Panc1 (cell line): ENCODE measurements around the gene IL1R2. TPM values are rescaled to one million over a fixed set of nuclear protein-coding genes. Genes with fewer than 3 reads are reported as not detected.

Source experiments
- ATAC-seq: fragments of 200-7000 bp; cut with Tn5 transposase; 2 replicates; pipeline ENCODE4 v1.9.1; 2020; ENCODE audit warnings: mild to moderate bottlenecking, moderate library complexity
- BruUV-seq: library from RNA; stranded (reverse); fragments of 400-500 nt; replicated peaks from 2 replicates; lab custom pipeline; 2021; lab: Mats Ljungman, UMichigan
- CTCF ChIA-PET: fragments of 300-600 bp; sonication (Branson Sonifier 250); formaldehyde crosslinking; loops from one replicate; lab custom pipeline; 2022; ENCODE audit warnings: antibody characterized with exemption; lab: Charles Lee
- POLR2A ChIA-PET: fragments of 300-600 bp; sonication (Branson Sonifier 250); formaldehyde crosslinking; loops from one replicate; lab custom pipeline; 2022; ENCODE audit warnings: antibody characterized with exemption; lab: Charles Lee
- DNase-seq: peaks from one replicate; pipeline ENCODE4 v3.0.0-alpha.2; 2010; ENCODE audit warnings: low read depth, low spot score
- H3K27ac ChIP-seq: 2 replicates; pipeline ENCODE4 v1.5.1; 2011; ENCODE audit warnings: mild to moderate bottlenecking, low read length, inconsistent platforms
- H3K27me3 ChIP-seq: fragments of 200-500 bp; sonication (Bioruptor generic); 2 replicates; pipeline ENCODE4 v1.6.0; 2014; ENCODE audit warnings: low read length, inconsistent platforms; ENCODE audit not compliant: control insufficient read depth, insufficient read depth
- H3K36me3 ChIP-seq: fragments of 200-500 bp; sonication (Bioruptor generic); 2 replicates; pipeline ENCODE4 v1.5.1; 2014; ENCODE audit warnings: inconsistent platforms, mild to moderate bottlenecking, low read length, moderate library complexity; ENCODE audit not compliant: control insufficient read depth, insufficient read depth
- H3K4me1 ChIP-seq: 2 replicates; pipeline ENCODE4 v1.5.1; 2011; ENCODE audit warnings: inconsistent platforms, mild to moderate bottlenecking, low read length, moderate library complexity; ENCODE audit not compliant: control insufficient read depth, insufficient read depth
- H3K4me3 ChIP-seq, 2 experiments: 2 replicates each; pipeline ENCODE4 v1.5.1; 2011 to 2012; ENCODE audit warnings: low read depth in 2 of 2, low read length in 2 of 2, mild to moderate bottlenecking in 2 of 2, inconsistent platforms in 1 of 2, moderate library complexity in 1 of 2
- H3K9me3 ChIP-seq: fragments of 200-500 bp; sonication (Bioruptor generic); 2 replicates; pipeline ENCODE4 v1.5.1; 2014; ENCODE audit warnings: low read depth, mild to moderate bottlenecking, inconsistent platforms, low read length, moderate library complexity; ENCODE audit not compliant: control insufficient read depth, insufficient read depth
- POLR2AphosphoS5 ChIP-seq: IDR thresholded peaks from 2 replicates; pipeline ENCODE4 v1.6.1; 2012; ENCODE audit warnings: mild to moderate bottlenecking, low read depth, low read length, moderate library complexity
- SIN3A ChIP-seq: IDR thresholded peaks from 2 replicates; pipeline ENCODE4 v1.6.1; 2012; ENCODE audit warnings: low read depth, mild to moderate bottlenecking, low read length, moderate library complexity, borderline replicate concordance; ENCODE audit not compliant: insufficient read depth
- TCF7L2 ChIP-seq: IDR thresholded peaks from 2 replicates; pipeline ENCODE4 v1.6.1; 2011; ENCODE audit warnings: mild to moderate bottlenecking, low read depth, low read length, inconsistent platforms
- in situ Hi-C: cut with HindIII; loops from 2 replicates; pipeline ENCODE4 v1.10.0; 2016; ENCODE audit warnings: low sequenced_read_pairs, low pct_unique_long_range_greater_than_20kb
- intact Hi-C: fragments of 100-400 bp; cut with micrococcal nuclease; formaldehyde crosslinking; loops from one replicate; pipeline ENCODE4 v1.10.0; 2022; ENCODE audit not compliant: unreplicated experiment
- total RNA-seq: library from RNA; stranded (reverse); gene quantifications from one replicate; pipeline ENCODE4 v1.2.1, GENCODE V29; 2021; ENCODE audit not compliant: unreplicated experiment
- TF ChIP-seq, protein P1 (sequence below): fragments of 450-650 bp; IDR thresholded peaks from 2 replicates; pipeline ENCODE4 v1.5.1; 2017; ENCODE audit warnings: mild to moderate bottlenecking
- TF ChIP-seq, protein P2 (sequence below), 2 experiments: IDR thresholded peaks; 2 replicates each; pipeline ENCODE4 v1.6.1; 2011 to 2012; ENCODE audit warnings: low read depth in 2 of 2, control low read depth in 1 of 2, low read length in 1 of 2, mild to moderate bottlenecking in 1 of 2, moderate library complexity in 1 of 2; ENCODE audit not compliant: insufficient read depth in 1 of 2

Gene IL1R2
- total RNA-seq, 1 experiment from 2014 or later: 0.15 TPM

DNA sequence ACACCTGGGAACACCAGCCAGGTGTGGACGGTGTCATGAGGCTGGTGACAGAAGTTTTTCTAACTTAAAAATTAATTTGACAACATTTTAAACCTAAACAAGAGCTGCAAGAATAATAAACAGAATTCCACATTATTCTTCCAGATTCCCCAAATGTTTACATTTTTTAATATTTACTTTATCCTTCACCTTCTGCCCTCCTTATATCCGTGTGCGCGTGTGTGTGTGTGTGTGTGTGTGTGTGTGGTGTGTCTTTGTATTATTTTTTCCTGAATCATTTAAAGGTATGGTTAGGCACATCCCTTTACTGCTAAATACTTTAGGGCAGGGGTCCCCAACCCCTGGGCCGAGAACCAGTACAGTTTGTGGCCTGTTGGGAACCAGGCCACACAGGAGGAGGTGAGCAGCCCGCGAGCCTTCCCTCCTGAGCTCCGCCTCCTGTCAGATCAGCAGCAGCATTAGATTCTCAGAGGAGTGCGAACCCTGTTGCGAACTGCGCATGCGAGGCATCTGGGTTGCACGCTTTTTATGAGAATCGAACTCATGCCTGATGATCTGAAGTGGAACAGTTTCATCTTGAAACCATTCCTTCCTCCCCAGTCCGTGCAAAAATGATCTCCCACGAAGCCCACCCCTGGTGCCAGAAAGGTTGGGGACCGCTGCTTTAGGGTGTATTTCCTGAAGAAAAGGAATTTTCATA lies 16.4 kb upstream of the IL1R2 start:
- Histone ChIP-seq H3K9me3 (no peaks in the 10 kb centered on the region), H3K4me3 (no peak overlapping the region), H3K27me3 (no peaks in the 10 kb centered on the region), H3K27ac (no peak overlapping the region), H3K36me3 (no peaks in the 10 kb centered on the region), H3K4me1 (no peaks in the 10 kb centered on the region)
- ChIA-PET CTCF (no interaction called here), POLR2A (no interaction called here)
- in situ Hi-C loops: no loop called here
- no TSS peak for BruUV-seq
- intact Hi-C loops: no loop called here
- TF ChIP-seq, protein P1, sequence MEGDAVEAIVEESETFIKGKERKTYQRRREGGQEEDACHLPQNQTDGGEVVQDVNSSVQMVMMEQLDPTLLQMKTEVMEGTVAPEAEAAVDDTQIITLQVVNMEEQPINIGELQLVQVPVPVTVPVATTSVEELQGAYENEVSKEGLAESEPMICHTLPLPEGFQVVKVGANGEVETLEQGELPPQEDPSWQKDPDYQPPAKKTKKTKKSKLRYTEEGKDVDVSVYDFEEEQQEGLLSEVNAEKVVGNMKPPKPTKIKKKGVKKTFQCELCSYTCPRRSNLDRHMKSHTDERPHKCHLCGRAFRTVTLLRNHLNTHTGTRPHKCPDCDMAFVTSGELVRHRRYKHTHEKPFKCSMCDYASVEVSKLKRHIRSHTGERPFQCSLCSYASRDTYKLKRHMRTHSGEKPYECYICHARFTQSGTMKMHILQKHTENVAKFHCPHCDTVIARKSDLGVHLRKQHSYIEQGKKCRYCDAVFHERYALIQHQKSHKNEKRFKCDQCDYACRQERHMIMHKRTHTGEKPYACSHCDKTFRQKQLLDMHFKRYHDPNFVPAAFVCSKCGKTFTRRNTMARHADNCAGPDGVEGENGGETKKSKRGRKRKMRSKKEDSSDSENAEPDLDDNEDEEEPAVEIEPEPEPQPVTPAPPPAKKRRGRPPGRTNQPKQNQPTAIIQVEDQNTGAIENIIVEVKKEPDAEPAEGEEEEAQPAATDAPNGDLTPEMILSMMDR: no peak
- TF ChIP-seq TCF7L2: no peak
- TF ChIP-seq, protein P2, sequence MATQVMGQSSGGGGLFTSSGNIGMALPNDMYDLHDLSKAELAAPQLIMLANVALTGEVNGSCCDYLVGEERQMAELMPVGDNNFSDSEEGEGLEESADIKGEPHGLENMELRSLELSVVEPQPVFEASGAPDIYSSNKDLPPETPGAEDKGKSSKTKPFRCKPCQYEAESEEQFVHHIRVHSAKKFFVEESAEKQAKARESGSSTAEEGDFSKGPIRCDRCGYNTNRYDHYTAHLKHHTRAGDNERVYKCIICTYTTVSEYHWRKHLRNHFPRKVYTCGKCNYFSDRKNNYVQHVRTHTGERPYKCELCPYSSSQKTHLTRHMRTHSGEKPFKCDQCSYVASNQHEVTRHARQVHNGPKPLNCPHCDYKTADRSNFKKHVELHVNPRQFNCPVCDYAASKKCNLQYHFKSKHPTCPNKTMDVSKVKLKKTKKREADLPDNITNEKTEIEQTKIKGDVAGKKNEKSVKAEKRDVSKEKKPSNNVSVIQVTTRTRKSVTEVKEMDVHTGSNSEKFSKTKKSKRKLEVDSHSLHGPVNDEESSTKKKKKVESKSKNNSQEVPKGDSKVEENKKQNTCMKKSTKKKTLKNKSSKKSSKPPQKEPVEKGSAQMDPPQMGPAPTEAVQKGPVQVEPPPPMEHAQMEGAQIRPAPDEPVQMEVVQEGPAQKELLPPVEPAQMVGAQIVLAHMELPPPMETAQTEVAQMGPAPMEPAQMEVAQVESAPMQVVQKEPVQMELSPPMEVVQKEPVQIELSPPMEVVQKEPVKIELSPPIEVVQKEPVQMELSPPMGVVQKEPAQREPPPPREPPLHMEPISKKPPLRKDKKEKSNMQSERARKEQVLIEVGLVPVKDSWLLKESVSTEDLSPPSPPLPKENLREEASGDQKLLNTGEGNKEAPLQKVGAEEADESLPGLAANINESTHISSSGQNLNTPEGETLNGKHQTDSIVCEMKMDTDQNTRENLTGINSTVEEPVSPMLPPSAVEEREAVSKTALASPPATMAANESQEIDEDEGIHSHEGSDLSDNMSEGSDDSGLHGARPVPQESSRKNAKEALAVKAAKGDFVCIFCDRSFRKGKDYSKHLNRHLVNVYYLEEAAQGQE (IDR thresholded peaks at IDR 0.05; ENCODE audit: insufficient read depth in 1 of 2, low read depth in 2 of 2, low read length in 1 of 2): no peak
- TF ChIP-seq POLR2AphosphoS5: no peak
- no peak for TF ChIP-seq SIN3A
- DNase-seq (no peak), ATAC-seq (no peak)

- DNase-seq (no peak), ATAC-seq (no peak)
- no TSS peak for BruUV-seq
- no peaks in the 10 kb centered on the region for H3K27me3 ChIP-seq
- no peak overlapping the region for H3K27ac ChIP-seq
- no peaks in the 10 kb centered on the region for H3K9me3 ChIP-seq
- in situ Hi-C loops (no loop called here), intact Hi-C loops (no loop called here)
- ChIA-PET CTCF (no interaction called here), POLR2A (no interaction called here)
- TF ChIP-seq TCF7L2 (no peak), POLR2AphosphoS5 (no peak), SIN3A (no peak)
- TF ChIP-seq, protein P2 (IDR thresholded peaks at IDR 0.05; ENCODE audit: insufficient read depth in 1 of 2, low read depth in 2 of 2, low read length in 1 of 2): no peak
- TF ChIP-seq, protein P1: no peak
- no peaks in the 10 kb centered on the region for H3K4me1 ChIP-seq
- no peak overlapping the region for H3K4me3 ChIP-seq
- no peaks in the 10 kb centered on the region for H3K36me3 ChIP-seq
Observed at GRCh38 chr2:101976891-101977290, 14.9 kb upstream of the IL1R2 start.
